OCI-LY3 (cell line): Measurements from ENCODE around the gene GPRASP1.

Source experiments
- CTCF ChIP-seq: fragments of 200-600, 300-600 bp; sonication (generic); IDR thresholded peaks from 2 replicates; pipeline ENCODE4 v1.5.1; 2014; ENCODE audit warnings: antibody characterized with exemption, low read length, low read depth
- EZH2phosphoT487 ChIP-seq: fragments of 200-600 bp; shearing (Covaris generic); IDR thresholded peaks from 2 replicates; pipeline ENCODE4 v1.6.1; 2018; ENCODE audit warnings: antibody characterized with exemption, mixed run types, low read depth

- TF ChIP-seq CTCF (no peak), EZH2phosphoT487 (no peak)
Observed at GRCh38 chrX:102658556-102658955, 7.3 kb downstream of the GPRASP1 start.
